Activated T-helper 2 cell treated with anti-CD3 and anti-CD28 coated beads, Interferon-gamma antibody, Interleukin-2, Interleukin-4, amounts not matched to agents 10 μg/mL and 5 μg/mL and 100 μg/mL, durations not matched to agents 14 hours and 24 hours and 36 hours (primary cell): ENCODE measurements around the gene MAN2C1. TPM values are rescaled to one million over a fixed set of nuclear protein-coding genes. Genes with fewer than 3 reads are reported as not detected.
"Not testable (repeated sequence)": the region's sequence is repeated elsewhere in the genome, so short reads cannot be mapped to it uniquely, and the experiment has no call there.

Experiments
- DNase-seq: peaks from one replicate; pipeline ENCODE4 v3.0.0; 2021; ENCODE audit warnings: low spot score
- H3K27ac Mint-ChIP-seq: one replicate; pipeline ENCODE4 v1.8.0; 2021; ENCODE audit warnings: mixed read lengths
- H3K27me3 Mint-ChIP-seq: one replicate; pipeline ENCODE4 v1.8.0; 2021; ENCODE audit warnings: low read depth, mixed read lengths
- H3K36me3 Mint-ChIP-seq: one replicate; pipeline ENCODE4 v1.8.0; 2021; ENCODE audit warnings: low read depth, mixed read lengths
- H3K4me1 Mint-ChIP-seq: one replicate; pipeline ENCODE4 v1.8.0; 2021; ENCODE audit warnings: low read depth, mixed read lengths
- H3K4me3 Mint-ChIP-seq: one replicate; pipeline ENCODE4 v1.8.0; 2021; ENCODE audit warnings: low read depth, mild to moderate bottlenecking, moderate library complexity, mixed read lengths
- H3K9me3 Mint-ChIP-seq: one replicate; pipeline ENCODE4 v1.8.0; 2021; ENCODE audit warnings: mixed read lengths
- intact Hi-C: fragments of 100-400 bp; cut with micrococcal nuclease; formaldehyde crosslinking; loops from one replicate; pipeline ENCODE4 v1.15.1; 2023
- total RNA-seq: library from RNA; stranded (reverse); gene quantifications from 2 replicates; pipeline ENCODE4 v1.2.3, GENCODE V29; 2022

MAN2C1 gene
- total RNA-seq, 1 donor from 2014 or later = 240 TPM

GRCh38 chr15:75358771-75359536 is 9.5 kb downstream of the MAN2C1 start:
- Mint-ChIP-seq H3K4me1 (no peaks in the 10 kb centered on the region), H3K27ac (no peak overlapping the region), H3K9me3 (no peaks in the 10 kb centered on the region), H3K36me3 (peaks cover 22% of the 10 kb centered on the region), H3K4me3 (no peak overlapping the region), H3K27me3 (no peaks in the 10 kb centered on the region)
- intact Hi-C loops = no loop called here
- DNase-seq = no peak

- H3K27ac Mint-ChIP-seq = no peak overlapping the region
These were observed 10.3 kb downstream of the MAN2C1 start for GRCh38 chr15:75357976-75358673.

DNA sequence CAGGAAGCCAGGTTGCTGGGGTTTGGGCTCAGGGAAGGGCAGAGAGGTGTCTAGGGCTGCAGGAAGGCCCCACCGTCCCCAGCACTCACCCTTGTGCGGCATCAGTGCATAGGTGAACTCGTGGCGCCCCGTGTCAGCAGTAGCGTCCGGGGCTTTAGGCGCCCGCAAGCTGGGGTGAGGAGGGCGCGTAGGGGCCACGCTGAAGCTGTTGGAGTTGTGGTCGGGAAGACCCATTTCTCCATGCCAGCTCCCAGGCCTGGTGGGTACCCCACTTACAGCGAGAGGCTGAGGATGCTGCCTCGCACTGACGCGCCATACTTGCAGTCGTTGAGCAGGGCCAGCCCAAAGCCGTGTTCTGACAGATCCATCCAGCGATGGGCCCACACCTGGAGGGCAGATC is 11.9 kb downstream of the MAN2C1 start:
- intact Hi-C loops = no loop called here
- Mint-ChIP-seq H3K27ac (no peak overlapping the region), H3K4me3 (no peak overlapping the region), H3K4me1 (no peaks in the 10 kb centered on the region), H3K9me3 (no peaks in the 10 kb centered on the region), H3K27me3 (no peaks in the 10 kb centered on the region), H3K36me3 (peaks cover 19% of the 10 kb centered on the region)
- DNase-seq = no peak

More at GRCh38 chr15:75357976-75358673, 10.3 kb downstream of the MAN2C1 start:
- Mint-ChIP-seq H3K4me3 (no peak overlapping the region), H3K27me3 (no peaks in the 10 kb centered on the region), H3K9me3 (no peaks in the 10 kb centered on the region), H3K36me3 (peaks cover 16% of the 10 kb centered on the region), H3K4me1 (no peaks in the 10 kb centered on the region)
- intact Hi-C loops = no loop called here
- DNase-seq = no peak

GRCh38 chr15:75356006-75356405 is 12.4 kb downstream of the MAN2C1 start:
- intact Hi-C loops = no loop called here
- Mint-ChIP-seq H3K9me3 (no peaks in the 10 kb centered on the region), H3K36me3 (peaks cover 20% of the 10 kb centered on the region), H3K27ac (no peak overlapping the region), H3K27me3 (no peaks in the 10 kb centered on the region), H3K4me1 (no peaks in the 10 kb centered on the region), H3K4me3 (no peak overlapping the region)
- no peak for DNase-seq

DNA sequence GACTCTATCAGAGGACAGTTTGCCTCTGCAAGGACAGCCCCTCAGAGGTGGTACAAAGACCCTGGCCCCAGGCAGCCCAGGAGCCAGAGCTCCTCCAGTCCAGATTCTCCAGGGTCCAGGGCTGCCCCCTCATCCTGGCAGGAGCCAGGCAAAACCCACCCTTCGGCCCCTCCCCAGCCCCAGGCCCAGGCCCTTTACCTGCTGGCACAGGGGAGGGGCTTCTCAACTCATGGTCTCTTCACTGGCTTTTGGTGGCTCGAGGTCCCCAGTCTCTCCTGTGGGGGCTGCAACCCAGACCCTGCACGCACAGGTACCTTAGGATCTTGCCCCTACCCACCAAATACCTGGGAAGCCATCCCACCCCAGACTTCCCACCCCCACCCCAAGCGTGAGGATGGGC is 13.0 kb downstream of the MAN2C1 start:
- peaks cover 2% of the 10 kb centered on the region for H3K4me1 Mint-ChIP-seq
- H3K9me3 Mint-ChIP-seq = peaks cover under 1% of the 10 kb centered on the region
- H3K36me3 Mint-ChIP-seq = peaks cover 25% of the 10 kb centered on the region
- H3K27ac Mint-ChIP-seq = no peak overlapping the region
- H3K4me3 Mint-ChIP-seq = no peak overlapping the region
- intact Hi-C loops = no loop called here
- no peak for DNase-seq
- H3K27me3 Mint-ChIP-seq = no peaks in the 10 kb centered on the region

- peaks cover 11% of the 10 kb centered on the region for H3K4me1 Mint-ChIP-seq
- H3K9me3 Mint-ChIP-seq = peaks cover 10% of the 10 kb centered on the region
- intact Hi-C loops = no loop called here
- no peak overlapping the region for H3K27ac Mint-ChIP-seq
- no peaks in the 10 kb centered on the region for H3K27me3 Mint-ChIP-seq
- H3K4me3 Mint-ChIP-seq = no peak overlapping the region
- H3K36me3 Mint-ChIP-seq = peaks cover 31% of the 10 kb centered on the region
- DNase-seq = no peak
These were observed 14.0 kb downstream of the MAN2C1 start for GRCh38 chr15:75354454-75354853.

GRCh38 chr15:75353604-75354003 is 14.8 kb downstream of the MAN2C1 start:
- Mint-ChIP-seq H3K4me1 (peaks cover 12% of the 10 kb centered on the region), H3K27ac (no peak overlapping the region), H3K4me3 (no peak overlapping the region), H3K9me3 (peaks cover 10% of the 10 kb centered on the region), H3K27me3 (no peaks in the 10 kb centered on the region), H3K36me3 (peaks cover 31% of the 10 kb centered on the region)
- intact Hi-C loops = no loop called here
- DNase-seq = no peak

DNA sequence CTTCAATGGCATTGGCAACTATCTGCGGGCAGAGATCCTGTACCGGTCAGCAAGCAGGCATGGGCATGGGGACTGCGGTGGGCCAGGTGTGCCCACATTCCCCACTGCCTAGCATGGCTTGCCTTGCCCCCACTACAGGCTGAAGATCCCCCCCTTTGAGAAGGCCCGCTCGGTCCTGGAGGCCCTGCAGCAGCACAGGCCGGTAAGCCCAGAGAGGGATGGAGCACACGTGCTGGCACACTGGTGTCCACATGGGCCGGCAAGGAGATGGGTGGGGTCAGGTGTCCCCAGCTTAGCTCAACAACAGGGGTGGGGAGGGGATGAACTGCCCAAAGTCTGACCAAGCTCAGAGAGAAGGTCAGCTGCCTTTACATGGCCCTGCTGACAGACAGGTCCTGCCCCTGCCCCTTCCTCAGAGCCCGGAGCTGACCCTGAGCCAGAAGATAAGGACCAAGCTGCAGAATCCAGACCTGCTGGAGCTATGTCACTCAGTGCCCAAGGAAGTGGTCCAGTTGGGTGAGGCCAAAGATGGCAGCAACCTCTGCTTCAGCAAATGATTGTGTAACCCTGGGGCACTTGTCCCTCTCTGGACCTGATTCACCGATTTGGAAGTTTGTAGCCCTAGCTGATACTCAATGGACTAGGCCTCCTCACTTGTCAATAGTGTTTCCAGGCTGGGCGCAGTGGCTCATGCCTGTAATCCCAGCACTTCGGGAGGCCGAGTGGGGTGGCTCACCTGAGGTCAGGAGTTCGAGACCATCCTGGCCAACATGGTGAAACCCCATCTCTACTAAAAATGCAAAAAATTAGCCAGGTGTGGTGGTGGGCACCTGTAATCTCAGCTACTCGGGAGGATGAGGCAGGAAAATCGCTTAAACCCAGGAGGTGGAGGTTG is 16.0 kb downstream of the MAN2C1 start:
- intact Hi-C loops = no loop called here
- peaks cover 1% of the 10 kb centered on the region for H3K27me3 Mint-ChIP-seq
- peaks cover 33% of the 10 kb centered on the region for H3K36me3 Mint-ChIP-seq
- no peak for DNase-seq
- H3K4me3 Mint-ChIP-seq = no peak overlapping the region
- no peak overlapping the region for H3K27ac Mint-ChIP-seq
- H3K4me1 Mint-ChIP-seq = peaks cover 13% of the 10 kb centered on the region
- peaks cover 10% of the 10 kb centered on the region for H3K9me3 Mint-ChIP-seq

DNA sequence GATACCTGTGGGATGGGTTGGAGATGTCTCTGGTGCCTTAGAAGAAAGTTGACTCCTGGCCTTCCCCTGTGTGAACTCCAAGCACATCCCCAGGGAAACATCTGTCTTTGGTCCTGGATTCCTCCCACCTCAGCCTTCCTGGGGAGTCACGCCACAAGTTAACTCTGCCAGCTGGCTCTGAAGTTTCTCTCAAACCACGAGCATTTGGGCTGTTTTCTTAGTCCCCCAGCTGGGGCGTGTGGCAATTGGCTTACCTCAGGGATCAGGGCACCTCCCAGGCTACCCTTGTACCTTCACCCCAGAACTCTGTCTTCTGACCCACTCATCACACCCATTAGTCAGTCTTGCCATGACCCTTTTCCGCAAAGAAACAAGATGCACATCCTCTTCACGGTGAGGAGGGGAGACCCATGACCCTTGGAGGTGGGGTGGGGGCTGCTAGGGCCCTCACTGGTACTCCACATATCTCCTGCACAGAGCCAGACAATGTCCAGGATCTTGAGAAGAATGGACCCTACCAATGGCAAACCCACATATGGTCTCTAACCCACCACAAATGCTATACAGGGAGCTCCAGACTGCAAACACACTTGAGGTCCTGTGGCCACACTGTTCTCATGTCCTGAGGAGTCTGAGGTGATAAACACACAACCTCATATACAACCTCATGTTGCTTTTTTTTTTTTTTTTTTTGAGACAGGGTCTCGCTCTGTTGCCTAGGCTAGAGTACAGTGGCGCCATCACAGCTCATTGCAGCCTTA is 17.6 kb downstream of the MAN2C1 start:
- peaks cover 19% of the 10 kb centered on the region for H3K4me1 Mint-ChIP-seq
- intact Hi-C loops = no loop called here
- peaks cover 10% of the 10 kb centered on the region for H3K9me3 Mint-ChIP-seq
- peaks cover 36% of the 10 kb centered on the region for H3K36me3 Mint-ChIP-seq
- H3K27ac Mint-ChIP-seq = no peak overlapping the region
- no peak overlapping the region for H3K4me3 Mint-ChIP-seq
- no peak for DNase-seq
- peaks cover 10% of the 10 kb centered on the region for H3K27me3 Mint-ChIP-seq

- H3K36me3 Mint-ChIP-seq = peaks cover 36% of the 10 kb centered on the region
- H3K27me3 Mint-ChIP-seq = peaks cover 14% of the 10 kb centered on the region
- peaks cover 10% of the 10 kb centered on the region for H3K9me3 Mint-ChIP-seq
These were observed 18.4 kb downstream of the MAN2C1 start for GRCh38 chr15:75349851-75350588.

GRCh38 chr15:75349351-75349669 is 19.1 kb downstream of the MAN2C1 start:
- H3K9me3 Mint-ChIP-seq, DNase-seq, intact Hi-C loops, H3K4me3 Mint-ChIP-seq: not testable (repeated sequence)
- H3K4me1 Mint-ChIP-seq = peaks cover 19% of the 10 kb centered on the region
- peaks cover 14% of the 10 kb centered on the region for H3K27me3 Mint-ChIP-seq
- peaks cover 33% of the 10 kb centered on the region for H3K36me3 Mint-ChIP-seq
- H3K27ac Mint-ChIP-seq = peak overlapping the region; percentile 82

More at GRCh38 chr15:75349851-75350588, 18.4 kb downstream of the MAN2C1 start:
- H3K4me3 Mint-ChIP-seq = peak overlapping the region; percentile 13
- intact Hi-C loops = no loop called here
- peak; percentile 82 for DNase-seq
- H3K27ac Mint-ChIP-seq = peak overlapping the region; percentile 82
- H3K4me1 Mint-ChIP-seq = peaks cover 19% of the 10 kb centered on the region
